Measurements from ENCODE around the gene LSMEM2. TPM values are rescaled to one million over a fixed set of nuclear protein-coding genes. Genes with fewer than 3 reads are reported as not detected.

The LSMEM2 gene
- total and polyA plus RNA-seq, 9 of the 15 experiments (the other 6 are each of a cell fraction or from before 2014, with no cell fraction given): not detected

GRCh38 chr3:50254577-50255250 is 24.2 kb upstream of the LSMEM2 start:
- BruUV-seq (replicated peaks): no TSS peak
- H3K27me3 ChIP-seq (ENCODE audit: control insufficient read depth in 2 of 2, insufficient read depth in 2 of 2, low read length in 2 of 2): no peaks in the 10 kb centered on the region
- ATAC-seq (no peak), DNase-seq (ENCODE audit: extremely low read depth in 1 of 4, low spot score in 3 of 4) (no peak), FAIRE-seq (no peak)
- CTCF ChIA-PET (ENCODE audit: low intra/inter-chr PET ratio): no interaction called here
- H3K27ac ChIP-seq (ENCODE audit: extremely low read depth, low read depth, low read length): no peak overlapping the region
- no peaks in the 10 kb centered on the region for H3K9me1 ChIP-seq (ENCODE audit: control insufficient read depth, insufficient read depth, low read length)
- intact Hi-C loops (cut with micrococcal nuclease) (no loop called here), in situ Hi-C loops (cut with MboI) (no loop called here)
- peaks cover 30% of the 10 kb centered on the region; the same call in 2 of the 3 replicates for H3K36me3 ChIP-seq (ENCODE audit: control insufficient read depth, insufficient read depth, low read length)
- no peak overlapping the region for H3K4me3 ChIP-seq
- H3K9ac ChIP-seq (ENCODE audit: insufficient read depth in 1 of 2, low read depth in 2 of 2, low read length in 2 of 2): peak overlapping the region in 1 of 2 experiments; percentile 17; a peak in 2 of 4 replicates
- H3K4me1 ChIP-seq (replicated peaks in 1 of 2; ENCODE audit: control insufficient read depth in 2 of 2, insufficient read depth in 2 of 2, low read length in 2 of 2): peaks cover 0 to 25% of the 10 kb centered on the region in 2 experiments; a peak in 2 of 5 replicates
- H4K20me1 ChIP-seq (replicated peaks; ENCODE audit: control insufficient read depth, insufficient read depth, low read length): no peaks in the 10 kb centered on the region
- H2AFZ ChIP-seq (ENCODE audit: low read depth, low read length): no peak overlapping the region
- TF ChIP-seq ZFP36 (IDR thresholded peaks at IDR 0.05; ENCODE audit: low read depth, low read length, partially characterized antibody) (no peak), CREM (IDR thresholded peaks at IDR 0.05; ENCODE audit: low read depth) (peak; percentile 55; the same call in 1 of the 2 replicates), CREB1 (IDR thresholded peaks at IDR 0.05) (peak; percentile 45), CREB1 (CRISPR knock-in tag; IDR thresholded peaks at IDR 0.05) (no peak), TEAD2 (tag; IDR thresholded peaks at IDR 0.05) (no peak), SPI1 (IDR thresholded peaks at IDR 0.05; ENCODE audit: borderline replicate concordance, low read depth, low read length) (peak; percentile 67), GABPB1 (CRISPR knock-in tag; IDR thresholded peaks at IDR 0.05) (0 out of 2 replicates have a peak, but pooled peaks have one; percentile 27)
- no peaks in the 10 kb centered on the region; the same call in 1 of the 3 replicates for H3K79me2 ChIP-seq (ENCODE audit: control insufficient read depth, insufficient read depth, low read length)
- no peak overlapping the region for H3K4me2 ChIP-seq (ENCODE audit: insufficient read depth, low read length)
- peaks cover 4% of the 10 kb centered on the region; the same call in 1 of the 2 replicates for H3K9me3 ChIP-seq (replicated peaks; ENCODE audit: control insufficient read depth, insufficient read depth, low read depth, low read length)
- 76% methylated on average over 5 of the region's 8 CpGs for WGBS (ENCODE audit: insufficient coverage, low coverage, missing lambda C conversion rate)
- POLR2A ChIA-PET: interaction anchor here (0.6 kb wide), 1 partner anchor 13 kb away, joined by 4 read pairs; no protein-coding TSS in a partner anchor
